K562 (cell line): ENCODE measurements around the gene MAD1L1. TPM values are rescaled to one million over a fixed set of nuclear protein-coding genes. Genes with fewer than 3 reads are reported as not detected.
A peak's percentile ranks its signal among the peaks of the same experiment; 100 is the strongest.

Source experiments
- ATAC-seq: fragments of 200-7000 bp; cut with Tn5 transposase; 3 replicates; pipeline ENCODE4 v1.9.1; 2020; ENCODE audit warnings: moderate library complexity
- BruUV-seq: library from RNA; stranded (reverse); fragments of 400-500 nt; replicated peaks from 2 replicates; lab custom pipeline; 2021; lab: Mats Ljungman, UMichigan
- CTCF ChIA-PET: fragments of 300-600 bp; formaldehyde crosslinking; extraction: SDS; loops from one replicate; lab custom pipeline; 2021; ENCODE audit warnings: low intra/inter-chr PET ratio; lab: Yijun Ruan, JAX
- POLR2A ChIA-PET: fragments of 300-600, 350-650 bp; sonication (Branson Sonifier 250); formaldehyde crosslinking; extraction: SDS; loops from one replicate; lab custom pipeline; 2021; ENCODE audit warnings: antibody characterized with exemption, inconsistent platforms; lab: Yijun Ruan, JAX
- DNase-seq, 4 experiments: peaks; one replicate each; pipeline versions ENCODE4 v3.0.0 to v3.0.0-alpha.2; 2011 to 2018; ENCODE audit warnings: low spot score in 3 of 4, mixed read lengths in 3 of 4; ENCODE audit errors: extremely low read depth in 1 of 4
- FAIRE-seq: peaks from 2 replicates; lab custom pipeline; 2011; peaks lifted over from hg19 to GRCh38; lab: Jason Lieb, UNC
- H2AFZ ChIP-seq: 2 replicates; pipeline ENCODE4 v1.6.0; 2011; ENCODE audit warnings: low read depth, low read length, control low read depth, inconsistent platforms
- H3K27ac ChIP-seq: fragments of 200-600 bp; 3 replicates; pipeline ENCODE4 v1.8.0; 2011; ENCODE audit warnings: low read depth, mild to moderate bottlenecking, control low read depth, inconsistent platforms, low read length, moderate library complexity, mixed read lengths; ENCODE audit errors: extremely low read depth
- H3K27me3 ChIP-seq, 2 experiments: fragments of 300-600 bp in 1 of 2; 2 replicates in 1 of 2; 3 replicates in 1 of 2; pipeline versions ENCODE4 v1.6.0 to v1.8.0; 2011; ENCODE audit warnings: inconsistent platforms in 2 of 2, low read length in 2 of 2, mild to moderate bottlenecking in 1 of 2, mixed read lengths in 1 of 2, moderate library complexity in 1 of 2; ENCODE audit not compliant: control insufficient read depth in 2 of 2, insufficient read depth in 2 of 2
- H3K36me3 ChIP-seq: fragments of 300-600 bp; 3 replicates; pipeline ENCODE4 v1.8.0; 2011; ENCODE audit warnings: mild to moderate bottlenecking, low read length, inconsistent platforms; ENCODE audit not compliant: control insufficient read depth, insufficient read depth
- H3K4me1 ChIP-seq, 2 experiments: fragments of 200-600 bp in 1 of 2; replicated peaks in 1 of 2; 2 replicates in 1 of 2; 3 replicates in 1 of 2; pipeline versions ENCODE4 v1.5.1 to v1.8.0; 2011; ENCODE audit warnings: inconsistent platforms in 2 of 2, low read length in 2 of 2, mild to moderate bottlenecking in 1 of 2, mixed read lengths in 1 of 2, moderate library complexity in 1 of 2; ENCODE audit not compliant: control insufficient read depth in 2 of 2, insufficient read depth in 2 of 2
- H3K4me2 ChIP-seq: 2 replicates; pipeline ENCODE4 v1.6.1; 2011; ENCODE audit warnings: low read length, control low read depth, inconsistent platforms, mixed read lengths; ENCODE audit not compliant: insufficient read depth
- H3K4me3 ChIP-seq: fragments of 200-600 bp; sonication (generic), shearing (Covaris generic); 2 replicates; pipeline ENCODE4 v1.5.1; 2016; ENCODE audit warnings: control low read depth, inconsistent platforms
- H3K79me2 ChIP-seq: fragments of 200-600 bp; 3 replicates; pipeline ENCODE4 v1.8.0; 2011; ENCODE audit warnings: low read length, inconsistent platforms; ENCODE audit not compliant: control insufficient read depth, insufficient read depth
- H3K9ac ChIP-seq, 2 experiments: 2 replicates each; pipeline versions ENCODE4 v1.6.0 to v1.6.1; 2011; ENCODE audit warnings: low read depth in 2 of 2, low read length in 2 of 2, control low read depth in 1 of 2, inconsistent platforms in 1 of 2, mild to moderate bottlenecking in 1 of 2, mixed read lengths in 1 of 2; ENCODE audit not compliant: insufficient read depth in 1 of 2
- H3K9me1 ChIP-seq: one replicate; pipeline ENCODE4 v1.6.0; 2011; ENCODE audit warnings: inconsistent platforms, mild to moderate bottlenecking, low read length, moderate library complexity; ENCODE audit not compliant: control insufficient read depth, insufficient read depth
- H3K9me3 ChIP-seq: replicated peaks from 2 replicates; pipeline ENCODE4 v1.5.1; 2011; ENCODE audit warnings: low read depth, low read length, inconsistent platforms; ENCODE audit not compliant: control insufficient read depth, insufficient read depth
- H4K20me1 ChIP-seq: replicated peaks from 2 replicates; pipeline ENCODE4 v1.6.1; 2011; ENCODE audit warnings: low read length, inconsistent platforms, mixed read lengths; ENCODE audit not compliant: control insufficient read depth, insufficient read depth
- CBX2 ChIP-seq: fragments of 200-600 bp; sonication (generic); IDR thresholded peaks from one replicate; pipeline ENCODE4 v1.6.1; 2012; ENCODE audit warnings: mild to moderate bottlenecking, low read length, inconsistent platforms; ENCODE audit not compliant: insufficient read depth, poor library complexity, severe bottlenecking
- ZNF12 ChIP-seq: sonication (generic); formaldehyde crosslinking; IDR thresholded peaks from 2 replicates; pipeline ENCODE4 v1.4.0; 2020; ENCODE audit warnings: mild to moderate bottlenecking, missing genetic modification reagents
- whole genome bisulfite sequencing: fragments of 100-300 bp; shearing (Covaris generic); methylation state at CpG from one replicate; pipeline ENCODE4 v1.1.6; 2016; ENCODE audit warnings: low coverage, mixed read lengths; ENCODE audit not compliant: insufficient coverage; ENCODE audit errors: missing lambda C conversion rate; 5-methylcytosine and 5-hydroxymethylcytosine counted together
- in situ Hi-C: fragments of 300-500 bp; cut with MboI; formaldehyde crosslinking; loops from 4 replicates; pipeline ENCODE4 v1.15.0; 2018; ENCODE audit warnings: inconsistent platforms, mixed read lengths
- intact Hi-C: fragments of 100-400 bp; cut with micrococcal nuclease; formaldehyde crosslinking; loops from 2 replicates; pipeline ENCODE4 v1.14.2; 2022
- polyA plus RNA-seq, 8 experiments: library from polyadenylated mRNA; depleted of rRNA in 4 of 8; stranded (reverse) in 5 of 8; unstranded in 3 of 8; fragments of >200 nt; fragmentation: Nextera tagmentation in 2 of 8; fragmentation: Illumina TruSeq in 1 of 8; extraction: Ambion mirVana in 2 of 8; extraction: Trizol in 1 of 8; gene quantifications; 2 replicates each; pipeline versions ENCODE4 v1.2.1 to v1.2.3, GENCODE V29; 2011 to 2014; ENCODE audit warnings: inconsistent platforms in 1 of 8, missing spikeins in 1 of 8
- total RNA-seq, 7 experiments: library from RNA; depleted of rRNA in 6 of 7; stranded (reverse); fragments of >200 nt in 6 of 7; fragmentation: Illumina TruSeq in 2 of 7; extraction: Trizol in 2 of 7; gene quantifications; 2 replicates each; pipeline versions ENCODE4 v1.2.1 to v1.2.3, GENCODE V29; 2011 to 2021; ENCODE audit warnings: low replicate concordance in 1 of 7
- TF ChIP-seq, protein P1 (sequence below): fragments of 450-650 bp; IDR thresholded peaks from one replicate; pipeline ENCODE4 v1.6.1; 2018; ENCODE audit warnings: mild to moderate bottlenecking, moderate library complexity; ENCODE audit not compliant: partially characterized antibody

Gene MAD1L1
- total and polyA plus RNA-seq, 9 of the 15 experiments (the other 6 are each of a cell fraction or from before 2014, with no cell fraction given): 1.7 to 89.7 (median 18.0) TPM

DNA sequence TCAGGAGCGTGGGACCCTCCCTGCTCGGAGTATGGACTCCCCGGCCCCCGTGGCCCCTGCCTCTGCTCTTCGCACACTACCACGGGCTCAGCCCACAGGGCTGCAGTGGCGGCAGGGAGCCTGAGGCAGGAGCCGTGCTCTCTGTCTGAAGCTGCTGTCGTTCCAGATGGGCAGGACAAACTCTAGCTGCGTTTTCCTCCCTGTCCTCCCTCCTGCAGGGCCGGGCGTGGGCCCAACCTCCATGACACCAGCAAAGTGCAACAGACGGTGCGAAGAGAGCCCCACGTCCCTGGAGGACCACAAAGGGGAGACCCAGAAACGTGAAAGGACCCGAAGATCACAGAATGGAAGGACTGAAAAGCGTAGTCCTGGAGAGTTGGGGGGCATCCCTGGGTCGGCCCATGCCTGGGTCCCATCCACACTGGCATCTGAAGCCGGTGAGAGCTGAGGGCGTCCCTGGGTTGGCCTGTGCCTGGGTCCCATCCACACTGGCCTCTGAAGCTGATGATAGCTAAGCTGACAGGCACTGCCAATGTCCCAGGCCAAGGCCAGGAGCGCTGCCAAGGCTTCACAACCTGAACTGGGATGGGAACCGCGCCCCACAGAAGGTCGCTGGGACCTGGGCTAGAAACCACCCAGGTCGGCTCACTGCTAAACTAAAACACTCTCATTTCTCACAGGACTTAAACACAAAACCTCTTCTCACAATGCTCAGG lies 267.0 kb downstream of the MAD1L1 start:
- Histone ChIP-seq H3K4me1 (peaks cover 0 to 14% of the 10 kb centered on the region in 2 experiments; a peak in 1 of 5 replicates), H3K27ac (no peak overlapping the region), H3K9ac (peak overlapping the region in 1 of 2 experiments; percentile 77; a peak in 2 of 4 replicates), H3K4me3 (no peak overlapping the region), H3K27me3 (no peaks in the 10 kb centered on the region), H3K9me3 (peaks cover 3% of the 10 kb centered on the region; the same call in 1 of the 2 replicates), H4K20me1 (no peaks in the 10 kb centered on the region), H3K4me2 (no peak overlapping the region), H3K79me2 (no peaks in the 10 kb centered on the region), H3K36me3 (peaks cover 8% of the 10 kb centered on the region; the same call in 2 of the 3 replicates), H2AFZ (no peak overlapping the region), H3K9me1 (no peaks in the 10 kb centered on the region)
- 89% methylated on average over 22 of the region's 26 CpGs for WGBS
- no TSS peak for BruUV-seq
- DNase-seq: no peak
- ChIA-PET CTCF (interaction anchor here (0.6 kb wide), 1 partner anchor 154 kb away, joined by 3 read pairs; no protein-coding TSS in a partner anchor), POLR2A (no interaction called here)
- intact Hi-C loops: no loop called here
- FAIRE-seq: no peak
- in situ Hi-C loops: no loop called here
- no peak for ATAC-seq
- TF ChIP-seq, protein P1, sequence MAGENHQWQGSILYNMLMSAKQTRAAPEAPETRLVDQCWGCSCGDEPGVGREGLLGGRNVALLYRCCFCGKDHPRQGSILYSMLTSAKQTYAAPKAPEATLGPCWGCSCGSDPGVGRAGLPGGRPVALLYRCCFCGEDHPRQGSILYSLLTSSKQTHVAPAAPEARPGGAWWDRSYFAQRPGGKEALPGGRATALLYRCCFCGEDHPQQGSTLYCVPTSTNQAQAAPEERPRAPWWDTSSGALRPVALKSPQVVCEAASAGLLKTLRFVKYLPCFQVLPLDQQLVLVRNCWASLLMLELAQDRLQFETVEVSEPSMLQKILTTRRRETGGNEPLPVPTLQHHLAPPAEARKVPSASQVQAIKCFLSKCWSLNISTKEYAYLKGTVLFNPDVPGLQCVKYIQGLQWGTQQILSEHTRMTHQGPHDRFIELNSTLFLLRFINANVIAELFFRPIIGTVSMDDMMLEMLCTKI: no peak
- TF ChIP-seq ZNF12 (no peak), CBX2 (no peak)
